Embryonic facial prominence (tissue), 1 donor: Measurements from ENCODE around the gene PLD1.
"Not testable (repeated sequence)": the region's sequence is repeated elsewhere in the genome, so short reads cannot be mapped to it uniquely, and the experiment has no call there.

ENCODE experiments used
- DNase-seq: peaks from one replicate; pipeline ENCODE4 v3.0.0-alpha.2; 2016; ENCODE audit errors: extremely low spot score

PLD1 gene

DNA sequence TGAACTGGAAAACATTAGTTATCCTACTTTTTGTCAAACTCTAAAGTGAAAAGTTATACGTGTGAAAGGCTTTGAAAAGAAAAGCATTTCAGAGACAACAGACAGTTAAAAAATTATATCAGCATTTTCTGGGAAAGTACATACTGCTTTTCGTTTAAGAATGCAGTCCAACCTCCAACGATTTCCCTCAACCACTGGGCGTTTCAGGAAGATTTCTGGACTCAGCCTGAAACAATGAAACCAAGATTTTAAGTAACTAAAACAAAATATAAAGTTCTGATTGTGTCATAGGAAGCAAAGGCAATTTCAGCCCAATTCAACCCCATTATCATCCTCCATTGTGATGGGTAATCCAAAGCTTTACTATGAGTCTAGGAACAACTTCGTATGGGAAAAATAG, 110.7 kb downstream of the PLD1 start:
- DNase-seq = no peak

DNA sequence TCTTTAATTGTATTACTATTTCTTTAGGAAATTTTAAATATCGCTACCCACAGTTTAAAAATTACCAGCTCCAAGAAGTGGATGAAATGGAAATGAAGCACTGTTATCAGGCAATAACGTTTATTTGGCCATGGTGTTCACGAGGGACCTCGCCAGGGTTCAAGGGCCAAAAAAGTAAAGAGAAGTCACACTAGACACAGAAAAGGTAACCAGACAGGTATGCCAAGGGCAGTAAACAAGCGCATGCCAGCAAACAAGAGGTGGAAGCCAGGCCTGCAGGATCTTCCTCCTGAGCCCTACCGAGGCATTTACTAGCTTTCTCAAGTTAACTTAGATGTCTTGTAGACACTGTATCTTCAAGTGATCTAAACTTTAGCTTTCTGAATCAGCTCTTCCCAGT, 113.5 kb downstream of the PLD1 start:
- DNase-seq = no peak

DNA sequence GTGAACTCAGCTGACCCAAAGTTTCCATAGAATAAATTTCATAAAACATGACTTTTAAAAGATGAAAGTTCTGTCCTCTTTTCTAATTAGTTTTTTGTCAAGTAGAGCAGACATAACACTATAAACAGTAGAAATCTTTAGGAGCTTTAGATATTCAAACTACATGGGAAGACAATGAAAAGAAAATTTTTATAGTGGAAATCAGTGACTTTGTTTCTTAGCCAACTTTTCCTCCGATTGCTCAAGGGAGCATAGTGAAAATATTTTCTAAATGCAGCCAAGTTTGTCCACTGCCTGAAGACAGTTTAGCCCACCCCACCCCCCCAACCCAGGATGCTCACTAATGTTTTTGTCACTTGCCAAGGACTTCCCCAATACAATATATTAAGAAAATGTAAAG, 114.9 kb downstream of the PLD1 start:
- no peak for DNase-seq

DNA sequence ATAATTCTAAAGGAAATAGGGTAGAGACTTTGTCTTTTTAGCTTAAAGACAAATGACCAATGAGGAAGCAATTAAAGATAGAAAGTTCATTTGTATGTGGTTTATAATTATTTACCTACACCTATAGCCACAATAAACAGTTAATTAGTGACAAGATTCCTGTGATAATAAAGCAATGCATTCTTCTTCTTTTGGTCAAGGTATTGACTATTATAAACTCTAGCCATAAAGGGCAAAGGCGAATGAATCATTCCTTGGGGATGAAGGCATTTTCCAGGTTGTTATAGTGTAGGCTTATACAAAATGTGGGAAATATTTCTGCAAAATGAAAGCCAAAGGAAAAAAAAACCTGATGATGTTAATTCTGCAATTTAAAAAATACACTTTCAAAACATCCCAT, 115.4 kb downstream of the PLD1 start:
- DNase-seq = no peak

DNA sequence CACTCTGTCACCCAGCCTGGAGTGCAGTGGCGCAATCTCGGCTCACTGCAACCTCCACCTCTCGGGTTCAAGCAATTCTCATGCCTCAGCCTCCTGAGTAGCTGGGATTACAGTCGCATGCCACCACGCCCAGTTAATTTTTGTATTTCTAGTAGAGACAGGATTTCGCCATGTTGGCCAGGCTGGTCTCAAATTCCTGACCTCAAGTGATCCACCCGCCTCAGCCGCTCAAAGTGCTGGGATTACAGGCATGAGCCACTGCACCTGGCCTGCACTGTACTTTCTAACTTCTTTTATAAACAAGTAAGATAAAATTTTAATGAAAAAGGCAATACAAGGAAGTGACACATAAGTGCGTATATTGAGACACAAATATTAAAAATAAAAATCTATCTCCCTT, 117.7 kb downstream of the PLD1 start:
- not testable (repeated sequence) for DNase-seq

DNA sequence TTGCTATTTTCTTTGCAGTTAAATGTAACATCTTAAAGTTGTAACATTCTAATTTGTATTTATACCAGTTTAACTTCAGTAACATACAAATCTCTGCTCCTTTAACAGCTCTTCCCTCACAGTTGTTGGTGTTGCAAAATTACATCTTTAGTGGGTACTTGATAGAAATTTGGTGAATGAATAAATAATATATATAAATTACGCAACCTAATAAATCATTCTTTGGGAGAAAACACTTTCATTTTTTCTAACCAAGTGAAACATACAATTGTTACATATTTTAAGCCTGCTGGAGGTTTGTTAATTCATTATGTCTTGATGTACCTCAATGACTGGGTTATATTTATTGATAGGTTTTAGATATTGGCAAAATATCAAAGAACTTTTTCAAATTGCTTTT, 118.8 kb downstream of the PLD1 start:
- no peak for DNase-seq

DNA sequence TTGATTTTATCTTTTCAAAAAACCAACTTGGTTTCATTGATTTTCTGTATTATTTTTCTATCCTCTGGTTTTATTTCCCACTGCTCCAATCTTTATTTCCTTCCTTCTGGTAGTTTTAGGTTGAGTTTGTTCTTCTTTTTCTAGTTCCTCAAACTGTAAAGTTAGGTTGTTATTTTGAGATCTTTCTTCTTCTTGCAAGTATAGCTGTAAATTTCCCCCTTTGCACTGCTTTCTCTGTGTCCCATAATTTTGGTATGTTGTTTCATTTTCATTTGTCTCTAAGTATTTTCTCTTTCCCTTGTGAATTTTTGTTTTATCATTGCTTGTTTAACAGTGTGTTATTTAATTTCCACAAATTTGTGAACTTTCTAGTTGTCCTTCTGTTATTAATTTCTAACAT, 120.0 kb downstream of the PLD1 start:
- no peak for DNase-seq

DNA sequence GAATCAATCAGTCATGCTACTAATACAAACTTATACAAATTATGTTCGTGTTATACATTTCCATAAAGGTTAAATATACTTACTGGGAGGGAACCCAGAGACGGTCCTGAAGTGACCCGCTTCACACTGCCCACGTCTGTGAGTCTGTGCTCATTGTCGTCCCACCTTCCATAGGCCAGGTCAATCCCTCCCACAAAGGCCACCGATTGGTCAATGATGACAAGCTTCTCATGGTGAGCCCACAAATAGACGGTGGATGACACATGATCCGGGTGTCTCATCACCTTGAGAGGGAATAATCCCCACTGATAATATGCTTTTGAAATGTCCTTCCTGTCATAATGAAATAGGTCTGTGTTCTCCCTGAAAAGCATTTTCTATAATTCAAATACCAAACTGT, 121.7 kb downstream of the PLD1 start:
- no peak for DNase-seq

DNA sequence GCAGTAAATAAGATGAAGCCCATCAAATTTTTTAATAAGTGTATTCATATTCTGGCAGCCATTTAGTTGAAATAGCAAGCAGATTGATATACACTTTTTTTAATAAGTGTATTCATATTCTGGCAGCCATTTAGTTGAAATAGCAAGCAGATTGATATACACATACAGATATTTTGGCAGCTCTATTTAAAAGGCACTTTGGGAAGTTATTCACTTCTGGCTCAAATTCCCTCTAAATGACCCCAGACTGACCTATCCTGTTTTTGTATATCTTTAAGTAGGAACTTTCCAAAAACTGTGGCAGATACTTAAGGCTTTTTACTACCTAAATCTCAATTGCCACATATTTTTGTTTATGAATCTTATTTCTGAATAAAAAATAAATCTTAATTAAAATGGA, 122.3 kb downstream of the PLD1 start:
- DNase-seq = no peak

DNA sequence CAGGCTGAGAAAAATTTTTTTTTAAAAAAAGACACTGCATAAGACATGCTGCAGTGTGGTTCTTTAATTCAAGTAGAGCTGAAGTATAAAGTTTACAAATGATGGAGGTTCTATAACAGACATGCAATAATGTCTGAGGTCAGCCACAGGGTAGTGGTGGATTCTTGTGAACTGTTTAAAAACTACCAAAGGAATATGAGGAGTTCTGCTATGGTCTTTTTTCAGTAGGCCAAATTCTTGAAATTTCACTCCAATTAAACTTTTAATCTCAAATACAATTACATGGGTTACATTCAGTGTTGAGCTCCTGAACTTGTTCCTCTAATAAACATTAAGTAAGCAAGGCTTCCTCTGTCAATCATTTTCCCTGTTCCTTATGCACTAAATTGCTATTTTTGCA, 122.7 kb downstream of the PLD1 start:
- no peak for DNase-seq

DNA sequence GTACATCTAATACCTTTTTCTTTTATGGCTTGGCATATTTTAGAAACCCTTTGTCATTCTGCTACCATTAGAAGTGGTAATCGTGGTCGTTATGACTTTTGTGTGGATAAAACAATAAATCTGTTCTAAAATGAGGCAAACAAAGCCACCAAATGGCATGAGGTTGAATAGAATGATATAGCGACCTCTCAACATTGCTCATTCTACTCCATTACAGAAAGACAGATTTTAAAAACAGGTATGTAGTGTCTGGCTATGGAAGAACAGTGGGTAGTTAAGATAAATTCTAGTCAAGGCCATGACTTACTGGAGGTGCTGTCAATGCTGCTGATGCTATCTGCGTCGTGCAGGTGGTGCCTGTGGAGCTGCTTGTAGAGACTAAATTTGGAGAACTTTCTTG, 123.2 kb downstream of the PLD1 start:
- DNase-seq = no peak

DNA sequence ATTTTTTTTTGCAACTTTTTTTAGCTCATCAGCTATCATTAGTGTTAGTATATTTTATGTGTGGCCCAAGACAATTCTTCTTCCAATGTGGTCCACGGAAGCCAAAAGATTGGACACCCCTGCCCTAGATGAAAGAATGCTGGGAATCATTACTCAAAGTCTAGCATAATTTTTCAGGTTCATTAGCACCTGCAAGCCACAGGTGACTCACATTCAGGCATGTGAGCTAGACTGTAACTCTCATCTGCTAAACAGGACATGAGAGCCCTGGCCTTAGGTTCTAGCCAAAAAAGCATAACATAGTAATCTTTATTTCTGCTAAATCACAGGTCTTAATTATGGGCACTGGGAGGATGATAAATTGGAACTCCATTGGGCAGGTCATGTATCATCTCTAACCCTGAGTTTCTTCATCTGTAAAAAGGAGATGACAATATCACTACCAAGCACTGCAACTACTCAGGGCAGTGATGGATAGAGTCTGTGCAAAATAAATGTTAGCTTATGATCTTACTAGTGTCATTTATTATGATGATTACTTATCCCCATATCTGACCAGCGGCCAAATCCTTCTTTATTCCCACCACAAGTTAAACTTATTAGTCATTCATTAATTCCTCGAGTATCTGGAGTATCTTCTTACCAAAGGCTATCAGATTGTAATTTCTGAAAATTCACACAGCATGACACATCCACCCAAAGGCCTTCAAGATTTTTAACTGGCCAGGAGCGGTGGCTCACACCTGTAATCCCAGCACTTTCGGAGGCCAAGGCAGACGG, 125.0 kb downstream of the PLD1 start:
- no peak for DNase-seq

DNA sequence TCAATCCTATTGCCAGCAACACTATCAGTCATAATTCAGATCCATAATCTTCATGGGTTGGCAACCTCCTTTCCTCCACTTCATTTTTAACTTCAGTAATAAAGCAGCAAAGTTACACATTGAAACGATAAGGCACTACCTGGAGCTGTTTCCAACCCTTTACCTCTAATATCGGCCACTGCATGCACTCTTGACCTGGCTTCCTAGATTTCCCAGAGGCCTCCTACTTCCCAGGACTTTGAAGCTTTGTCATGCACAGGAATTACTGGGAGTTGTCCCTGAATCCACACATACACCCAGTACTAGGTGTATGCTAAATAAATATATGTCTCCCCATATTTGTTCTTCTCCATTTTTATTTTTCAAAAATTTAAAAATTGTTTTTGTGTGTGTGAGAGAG, 126.1 kb downstream of the PLD1 start:
- DNase-seq = no peak

DNA sequence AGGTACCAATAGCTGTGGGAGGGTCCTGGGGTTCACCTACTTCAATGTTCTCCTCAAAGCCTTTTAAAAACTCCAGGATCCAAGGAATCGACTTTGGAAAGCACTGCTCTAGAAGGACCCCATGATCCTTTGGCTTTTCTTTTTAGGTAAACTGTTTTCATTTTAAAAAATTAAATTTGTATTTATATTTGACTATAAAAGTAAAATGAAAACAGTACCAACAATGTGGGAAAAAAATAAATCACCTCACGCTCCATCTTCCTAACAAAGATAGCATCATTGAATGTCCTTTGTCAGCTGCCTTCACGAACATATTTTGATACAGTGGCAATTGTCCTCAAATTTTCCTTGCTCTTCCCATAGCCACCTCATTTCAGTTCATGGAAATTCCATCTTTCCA, 127.5 kb downstream of the PLD1 start:
- DNase-seq = no peak

DNA sequence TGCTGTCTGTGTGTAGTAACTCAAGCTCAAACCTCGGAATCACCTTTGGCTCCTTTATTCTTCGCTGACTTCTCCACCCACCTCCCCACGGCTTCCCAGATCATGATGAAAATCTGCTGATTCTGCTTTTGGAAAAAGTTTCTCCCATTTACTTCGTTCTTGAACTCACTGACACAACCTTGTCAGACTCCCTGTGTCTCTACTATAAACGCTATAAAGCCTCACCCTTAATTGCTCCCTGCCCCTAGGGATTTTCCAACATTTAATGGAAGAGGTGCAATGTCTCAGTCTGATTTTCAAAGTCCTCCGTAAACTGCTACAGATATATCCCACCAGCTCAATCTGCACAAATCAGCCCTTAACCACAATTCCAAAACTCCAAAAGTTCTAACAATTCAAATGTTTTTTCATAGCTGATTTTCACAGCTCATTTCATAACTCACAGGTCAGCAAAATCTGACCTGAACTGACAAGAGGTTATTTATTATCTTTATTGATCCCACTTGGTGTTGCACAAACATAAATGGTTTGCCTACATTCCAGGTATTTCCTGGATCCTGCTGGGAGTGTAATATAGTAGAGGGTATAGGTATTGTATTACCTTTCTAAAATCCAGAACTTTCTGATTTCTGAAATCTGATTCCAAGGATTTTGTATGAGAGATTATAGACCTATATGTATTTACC, 129.4 kb downstream of the PLD1 start:
- no peak for DNase-seq

DNA sequence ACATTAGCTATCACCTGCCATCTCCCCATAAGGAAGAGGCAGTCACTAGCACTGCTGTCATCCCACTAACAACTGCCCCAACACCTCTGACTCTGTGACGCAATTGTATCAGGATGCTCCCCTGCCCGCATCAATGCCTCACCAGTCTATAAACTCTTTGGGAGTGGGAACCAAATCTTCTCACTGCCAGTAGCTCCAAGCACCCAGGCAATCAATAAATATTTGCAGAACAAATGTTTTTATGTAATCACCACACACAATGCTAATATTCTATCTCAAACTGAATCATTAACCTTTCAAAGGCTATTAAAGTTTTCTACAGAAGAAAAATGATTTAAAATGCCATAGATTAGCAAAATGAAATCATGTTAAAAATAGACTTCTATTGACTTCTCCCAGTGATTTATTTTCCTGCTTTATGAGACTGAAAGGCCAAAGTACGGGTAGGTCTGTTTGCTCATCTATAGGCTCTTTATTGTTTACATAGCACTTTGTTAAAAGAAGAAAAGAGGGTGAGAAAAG, 131.3 kb downstream of the PLD1 start:
- DNase-seq = no peak

DNA sequence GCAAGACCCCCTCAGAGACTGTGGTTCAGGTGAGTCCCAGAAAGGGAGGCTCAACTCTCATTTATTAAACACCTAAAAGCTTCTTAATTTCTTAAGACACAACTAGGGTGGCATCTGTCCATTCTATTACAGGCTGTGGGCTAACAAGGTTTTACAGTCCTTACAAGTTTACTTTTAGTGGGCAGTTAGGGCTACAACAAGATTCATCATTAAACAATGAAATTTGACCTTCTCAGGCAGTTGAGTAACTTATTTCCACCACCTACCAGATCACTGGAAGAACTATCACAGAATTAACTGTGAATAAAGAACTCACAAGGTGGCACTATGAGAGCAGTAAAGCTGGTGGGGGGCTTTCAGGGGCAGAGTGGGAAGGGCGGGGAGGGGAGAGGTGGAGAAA, 132.6 kb downstream of the PLD1 start:
- DNase-seq = no peak

DNA sequence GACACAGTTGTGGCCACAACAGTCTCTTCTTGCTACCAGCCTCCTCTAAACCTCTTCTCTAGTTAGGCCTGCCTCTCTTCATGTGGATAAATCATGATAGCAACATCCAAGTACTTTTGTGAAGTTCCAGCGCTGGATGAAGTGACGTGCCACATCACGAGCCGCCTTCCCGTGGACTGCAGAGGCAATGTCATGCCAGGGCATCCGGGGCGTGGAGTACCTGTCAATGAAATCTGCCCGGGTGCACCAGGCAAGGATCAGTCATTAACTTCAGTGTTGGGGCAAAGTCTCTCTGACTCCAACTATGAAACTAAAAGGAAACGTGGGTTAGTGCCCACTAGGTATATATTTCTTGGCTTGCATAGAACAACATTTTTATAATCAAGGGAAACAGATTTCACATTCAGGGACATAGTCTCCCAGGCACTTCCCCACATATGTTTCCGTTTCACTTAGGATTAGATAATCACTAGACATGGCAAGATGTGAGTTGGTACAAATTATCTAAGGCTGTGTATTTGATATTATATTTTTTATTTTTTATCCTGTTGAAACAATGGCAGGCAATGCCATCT, 133.6 kb downstream of the PLD1 start:
- no peak for DNase-seq

DNA sequence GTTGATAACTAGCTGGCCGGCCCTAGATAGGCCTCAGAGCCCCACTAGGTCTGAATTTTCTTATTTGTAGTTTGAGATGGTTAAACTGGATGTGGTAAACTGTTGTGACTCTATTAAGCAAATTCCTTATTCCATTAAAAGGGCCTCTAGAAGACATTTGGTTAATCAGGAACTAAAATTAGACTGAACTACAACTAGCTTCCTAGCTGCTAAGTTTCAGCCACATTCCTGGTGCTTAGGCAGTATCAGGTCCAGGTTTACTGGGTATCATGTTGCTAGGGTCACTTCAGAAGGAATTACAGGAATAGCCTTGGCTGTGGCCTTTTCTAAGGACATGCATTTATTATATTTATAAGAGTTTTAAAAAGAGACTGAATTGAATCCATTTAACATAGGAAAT, 136.3 kb downstream of the PLD1 start:
- no peak for DNase-seq

DNA sequence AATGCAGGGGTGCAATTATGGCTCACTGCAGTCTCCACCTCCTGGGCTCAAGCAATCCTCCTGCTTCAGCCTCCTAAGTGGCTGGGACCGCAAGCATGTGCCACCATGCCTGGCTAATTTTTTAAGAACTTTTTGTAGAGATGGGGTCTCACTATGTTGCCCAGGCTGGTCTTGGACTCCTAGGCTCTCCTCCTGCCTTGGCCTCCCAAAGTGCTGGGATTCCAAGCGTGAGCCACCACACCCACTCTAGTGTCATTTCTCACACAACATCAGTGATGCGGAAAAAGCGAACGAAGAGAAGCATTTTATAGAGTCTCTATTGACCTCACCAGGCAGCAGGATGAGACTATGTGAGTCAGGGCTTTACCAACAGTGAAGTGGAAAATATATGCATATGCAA, 137.7 kb downstream of the PLD1 start:
- DNase-seq = no peak

DNA sequence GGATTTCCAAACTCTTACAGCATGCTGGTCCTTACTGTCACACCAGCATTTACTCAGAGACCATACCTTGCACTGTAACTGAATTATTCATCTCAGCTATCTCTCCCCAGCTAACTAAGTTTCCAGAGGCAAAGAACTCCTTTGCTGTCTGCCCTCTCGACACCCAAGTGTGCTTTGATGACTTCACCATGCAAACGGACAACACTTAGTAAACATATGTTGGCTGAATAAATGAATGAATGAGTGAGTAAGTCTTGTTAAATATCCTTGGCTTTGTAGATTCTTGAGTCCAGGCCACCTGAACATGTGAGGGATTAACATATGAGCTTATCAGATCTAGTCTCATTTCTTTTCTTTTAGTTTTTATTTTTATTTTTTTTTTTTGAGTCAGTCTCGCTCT, 138.2 kb downstream of the PLD1 start:
- no peak for DNase-seq

DNA sequence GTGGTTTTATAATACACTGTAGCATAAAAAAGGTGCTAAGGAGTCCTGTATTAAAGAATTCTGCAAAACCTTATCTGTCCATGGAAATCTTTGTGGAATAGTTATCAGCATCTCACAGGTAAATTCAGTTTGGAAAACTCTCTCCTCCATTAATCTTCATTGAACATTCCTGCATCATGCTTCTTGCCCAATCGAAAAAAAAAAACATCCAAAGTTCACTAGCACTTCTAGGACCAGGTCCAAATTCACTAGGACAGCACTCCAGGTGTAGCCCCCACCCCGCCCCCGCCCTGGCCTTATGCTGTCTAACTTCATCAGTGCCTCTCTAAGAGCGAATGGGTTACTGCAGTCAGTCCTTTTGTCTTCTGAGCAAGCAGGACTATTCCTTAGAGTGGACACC, 138.6 kb downstream of the PLD1 start:
- DNase-seq = no peak

DNA sequence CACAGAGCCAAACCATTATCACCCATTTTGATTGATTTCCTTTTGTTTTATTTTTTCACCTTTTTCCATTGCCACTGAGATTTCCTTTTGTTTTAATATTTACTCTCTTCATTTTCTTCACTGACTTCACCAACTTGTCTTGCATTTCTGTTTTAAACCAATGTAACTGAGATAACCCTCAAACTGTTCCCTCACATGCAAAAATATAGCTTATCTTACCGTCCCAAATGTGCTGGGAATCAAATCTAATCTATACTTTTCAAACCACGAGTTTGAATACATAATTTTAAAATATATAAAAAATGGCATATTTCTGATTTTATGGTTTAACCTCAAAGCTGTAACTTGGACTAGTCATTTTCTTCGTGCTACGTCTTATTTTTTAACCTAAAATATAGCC, 143.8 kb downstream of the PLD1 start:
- no peak for DNase-seq
